ENCODE data around the gene SGF29.

DNA sequence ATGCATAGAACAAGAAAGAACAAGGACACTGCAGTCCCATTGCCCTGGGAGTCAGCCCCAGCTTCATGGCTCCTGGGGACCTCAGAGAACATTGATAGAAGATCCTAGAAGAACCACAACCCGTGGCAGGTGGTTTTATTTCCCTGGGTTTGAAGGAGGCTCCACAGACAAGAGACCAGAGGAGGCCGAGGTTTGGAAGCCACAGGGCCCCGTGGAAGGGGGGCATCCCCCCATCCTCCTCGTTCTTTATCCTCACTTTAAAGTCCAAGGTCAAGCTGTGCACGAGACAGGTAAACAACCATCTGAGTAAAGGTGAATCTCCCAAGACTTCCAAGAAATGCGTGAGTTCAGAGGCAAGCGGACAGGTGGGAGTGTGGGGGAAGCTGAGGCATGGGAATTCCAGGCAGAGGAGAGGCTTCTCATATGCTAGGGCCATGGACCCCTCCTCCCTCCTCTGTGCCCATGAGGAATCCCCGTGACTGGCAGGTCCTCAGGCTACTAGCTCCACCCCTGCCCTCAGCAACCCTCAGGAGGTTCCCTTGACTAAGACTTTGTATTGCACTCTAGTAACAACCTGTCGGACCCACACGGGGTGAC, 57.0 kb downstream of the SGF29 start:
- TF ChIP-seq, protein P1, sequence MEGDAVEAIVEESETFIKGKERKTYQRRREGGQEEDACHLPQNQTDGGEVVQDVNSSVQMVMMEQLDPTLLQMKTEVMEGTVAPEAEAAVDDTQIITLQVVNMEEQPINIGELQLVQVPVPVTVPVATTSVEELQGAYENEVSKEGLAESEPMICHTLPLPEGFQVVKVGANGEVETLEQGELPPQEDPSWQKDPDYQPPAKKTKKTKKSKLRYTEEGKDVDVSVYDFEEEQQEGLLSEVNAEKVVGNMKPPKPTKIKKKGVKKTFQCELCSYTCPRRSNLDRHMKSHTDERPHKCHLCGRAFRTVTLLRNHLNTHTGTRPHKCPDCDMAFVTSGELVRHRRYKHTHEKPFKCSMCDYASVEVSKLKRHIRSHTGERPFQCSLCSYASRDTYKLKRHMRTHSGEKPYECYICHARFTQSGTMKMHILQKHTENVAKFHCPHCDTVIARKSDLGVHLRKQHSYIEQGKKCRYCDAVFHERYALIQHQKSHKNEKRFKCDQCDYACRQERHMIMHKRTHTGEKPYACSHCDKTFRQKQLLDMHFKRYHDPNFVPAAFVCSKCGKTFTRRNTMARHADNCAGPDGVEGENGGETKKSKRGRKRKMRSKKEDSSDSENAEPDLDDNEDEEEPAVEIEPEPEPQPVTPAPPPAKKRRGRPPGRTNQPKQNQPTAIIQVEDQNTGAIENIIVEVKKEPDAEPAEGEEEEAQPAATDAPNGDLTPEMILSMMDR (IDR thresholded peaks at IDR 0.05) = no peak
- TF ChIP-seq ZFX (IDR thresholded peaks at IDR 0.05; ENCODE audit: borderline replicate concordance) = no peak
